Mesodermal cell (in vitro differentiated cells): ENCODE data around the gene LYZL2. TPM values are rescaled to one million over a fixed set of nuclear protein-coding genes. Genes with fewer than 3 reads are reported as not detected.
"Not testable (repeated sequence)": the region's sequence is repeated elsewhere in the genome, so short reads cannot be mapped to it uniquely, and the experiment has no call there.

Experiments used
- H3K27ac ChIP-seq: 2 replicates; pipeline ENCODE4 v1.7.0; 2013; ENCODE audit warnings: mild to moderate bottlenecking, low read depth, low read length, moderate library complexity; ENCODE audit not compliant: severe bottlenecking
- H3K36me3 ChIP-seq: 2 replicates; pipeline ENCODE4 v1.7.1; 2013; ENCODE audit warnings: mild to moderate bottlenecking, low read length, moderate library complexity; ENCODE audit not compliant: control insufficient read depth, insufficient read depth
- H3K4me1 ChIP-seq: one replicate; pipeline ENCODE4 v1.7.1; 2013; ENCODE audit warnings: mild to moderate bottlenecking, low read length; ENCODE audit not compliant: insufficient read depth, control insufficient read depth, poor library complexity, severe bottlenecking
- H3K4me3 ChIP-seq: 2 replicates; pipeline ENCODE4 v1.7.0; 2013; ENCODE audit warnings: low read length, control low read depth, mild to moderate bottlenecking; ENCODE audit not compliant: insufficient read depth, poor library complexity, severe bottlenecking; ENCODE audit errors: extremely low read depth
- H3K9me3 ChIP-seq: 2 replicates; pipeline ENCODE4 v1.7.1; 2013; ENCODE audit warnings: mild to moderate bottlenecking, low read length, moderate library complexity; ENCODE audit not compliant: control insufficient read depth
- WGBS, 2 experiments: methylation state at CpG; one replicate each; pipeline ENCODE4 v1.1.5; 2013; ENCODE audit warnings: missing lambda C conversion rate in 2 of 2; ENCODE audit not compliant: insufficient coverage in 2 of 2; 5-methylcytosine and 5-hydroxymethylcytosine counted together
- polyA plus RNA-seq, 2 experiments: library from polyadenylated mRNA; stranded (reverse); fragments of 50-300 nt; gene quantifications; one replicate each; pipeline ENCODE4 v1.2.3, GENCODE V29; 2013

The LYZL2 gene
- not detected for polyA plus RNA-seq (2013, experiment 1 of 2)
- not detected for polyA plus RNA-seq (2013, experiment 2 of 2)

DNA sequence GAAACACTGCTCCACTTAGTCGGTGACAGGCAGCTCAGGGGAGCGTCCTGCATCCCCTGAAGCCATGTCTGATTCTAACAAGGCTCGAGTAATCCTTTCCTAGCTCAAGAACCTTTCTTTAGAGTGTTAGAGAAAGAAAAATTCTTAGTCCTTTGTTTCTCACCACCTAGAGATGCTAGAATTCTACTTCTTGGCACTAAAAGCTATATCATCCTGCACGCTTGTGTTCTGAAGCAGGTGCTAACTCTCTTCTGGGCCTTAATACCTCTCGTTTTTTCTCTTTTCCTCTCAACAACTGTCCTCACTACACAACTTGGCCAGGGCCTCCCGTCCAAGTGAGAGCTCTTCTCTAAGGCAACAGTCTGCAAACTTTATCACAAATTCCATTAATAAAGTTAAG lies at the start of gene LYZL2:
LYZL2 (minus strand) TSS at position 101 of the 400 bp plus-strand sequence. CDS start 2,838 bp downstream, outside the sequence.
- Histone ChIP-seq H3K27ac (no peak within 1 kb of the TSS), H3K36me3 (no peaks in the 10 kb centered on the region), H3K4me3 (no peak within 1 kb of the TSS), H3K9me3 (no peaks in the 10 kb centered on the region), H3K4me1 (no peaks in the 10 kb centered on the region)
- 92 to 97% methylated on average over 4 to 5 of the region's 6 CpGs for WGBS, 2 experiments

DNA sequence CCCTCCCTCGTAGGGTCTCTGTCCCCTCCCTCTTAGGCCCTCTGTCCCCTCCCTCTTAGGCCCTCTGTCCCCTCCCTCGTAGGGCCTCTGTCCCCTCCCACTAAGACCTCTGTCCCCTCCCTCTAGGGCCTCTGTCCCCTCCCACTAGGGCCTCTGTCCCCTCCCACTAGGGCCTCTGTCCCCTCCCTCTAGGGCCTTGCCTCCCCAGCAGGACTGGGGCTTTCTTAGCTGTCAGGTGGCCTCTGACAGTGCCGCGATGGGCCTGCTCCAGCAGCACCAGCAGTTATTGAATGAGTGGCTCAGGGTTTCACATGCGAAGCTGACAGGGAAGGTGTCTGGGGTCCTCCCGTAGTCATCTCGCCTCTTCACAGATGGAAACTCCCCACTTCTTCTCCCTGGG lies 48.1 kb upstream of the LYZL2 start:
- WGBS, 2 experiments, result no CpG with 5 or more reads among the region's 7 CpGs
- not testable (repeated sequence) for H3K4me3 ChIP-seq, H3K36me3 ChIP-seq, H3K27ac ChIP-seq, H3K4me1 ChIP-seq, H3K9me3 ChIP-seq

DNA sequence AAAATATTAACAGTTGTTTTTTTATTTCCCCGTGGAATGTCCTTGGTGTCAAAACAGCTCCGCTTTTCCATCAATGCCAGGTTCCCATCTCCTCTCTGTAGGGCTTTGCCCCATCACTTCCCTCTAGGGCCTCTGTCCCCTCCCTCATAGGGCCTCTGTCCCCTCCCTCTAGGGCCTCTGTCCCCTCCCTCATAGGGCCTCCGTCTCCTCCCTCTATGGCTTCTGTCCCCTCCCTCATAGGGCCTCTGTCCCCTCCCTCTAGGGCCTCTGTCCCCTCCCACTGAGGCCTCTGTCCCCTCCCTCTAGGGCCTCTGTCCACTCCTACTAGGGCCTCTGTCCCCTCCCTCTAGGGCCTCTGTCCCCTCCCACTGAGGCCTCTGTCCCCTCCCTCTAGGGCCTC lies 47.6 kb upstream of the LYZL2 start:
- WGBS, 2 experiments, result 92 to 100% methylated on average over 2 of the region's 3 CpGs
- H3K27ac ChIP-seq, H3K9me3 ChIP-seq: not testable (repeated sequence)

GRCh38 chr10:30675791-30676718 lies 46.5 kb upstream of the LYZL2 start:
- Histone ChIP-seq H3K27ac (no peak overlapping the region), H3K4me1 (no peaks in the 10 kb centered on the region), H3K4me3 (no peak overlapping the region), H3K36me3 (no peaks in the 10 kb centered on the region), H3K9me3 (no peaks in the 10 kb centered on the region)
- WGBS, 2 experiments, result 86 to 89% methylated on average over 8 to 11 of the region's 13 CpGs

More for the DNA sequence above, 47.6 kb upstream of the LYZL2 start:
- H3K4me1 ChIP-seq, H3K4me3 ChIP-seq, H3K36me3 ChIP-seq: not testable (repeated sequence)

- WGBS, 2 experiments, result 80 to 92% methylated on average over 5 to 6 of the region's 6 CpGs
- Histone ChIP-seq H3K36me3 (no peaks in the 10 kb centered on the region), H3K4me1 (no peaks in the 10 kb centered on the region)
These were observed 45.2 kb upstream of the LYZL2 start for GRCh38 chr10:30674796-30675195.

GRCh38 chr10:30673262-30673661 lies 43.7 kb upstream of the LYZL2 start:
- H3K27ac ChIP-seq, H3K4me1 ChIP-seq, H3K4me3 ChIP-seq, H3K36me3 ChIP-seq, H3K9me3 ChIP-seq: not testable (repeated sequence)
- no CpG with 5 or more reads among the region's 13 CpGs for WGBS, 2 experiments

More at GRCh38 chr10:30674796-30675195, 45.2 kb upstream of the LYZL2 start:
- Histone ChIP-seq H3K9me3 (no peaks in the 10 kb centered on the region), H3K27ac (no peak overlapping the region), H3K4me3 (no peak overlapping the region)

DNA sequence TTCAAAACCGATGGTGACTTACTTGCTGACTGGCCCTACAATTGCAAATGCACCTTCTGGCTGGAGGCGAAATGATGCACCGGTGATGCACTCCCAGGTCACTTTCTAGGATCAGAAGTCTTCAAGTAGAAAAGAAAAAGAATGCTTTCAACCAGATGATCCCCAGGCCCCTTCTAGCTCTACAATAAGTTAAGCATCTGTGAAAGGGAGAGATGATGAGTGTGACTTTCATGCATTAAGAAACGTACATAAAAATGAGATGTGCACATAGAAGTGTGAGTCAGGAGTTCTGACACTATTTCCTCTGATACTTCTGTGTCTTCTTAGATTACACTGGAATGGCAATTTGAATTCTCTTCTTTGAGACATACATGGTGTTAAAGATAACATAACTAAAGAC lies 42.8 kb upstream of the LYZL2 start:
- H3K4me3 ChIP-seq, H3K9me3 ChIP-seq, H3K27ac ChIP-seq, H3K4me1 ChIP-seq, H3K36me3 ChIP-seq: not testable (repeated sequence)
- WGBS, 2 experiments, result 85 to 100% methylated on average over 1 to 3 of the region's 4 CpGs

DNA sequence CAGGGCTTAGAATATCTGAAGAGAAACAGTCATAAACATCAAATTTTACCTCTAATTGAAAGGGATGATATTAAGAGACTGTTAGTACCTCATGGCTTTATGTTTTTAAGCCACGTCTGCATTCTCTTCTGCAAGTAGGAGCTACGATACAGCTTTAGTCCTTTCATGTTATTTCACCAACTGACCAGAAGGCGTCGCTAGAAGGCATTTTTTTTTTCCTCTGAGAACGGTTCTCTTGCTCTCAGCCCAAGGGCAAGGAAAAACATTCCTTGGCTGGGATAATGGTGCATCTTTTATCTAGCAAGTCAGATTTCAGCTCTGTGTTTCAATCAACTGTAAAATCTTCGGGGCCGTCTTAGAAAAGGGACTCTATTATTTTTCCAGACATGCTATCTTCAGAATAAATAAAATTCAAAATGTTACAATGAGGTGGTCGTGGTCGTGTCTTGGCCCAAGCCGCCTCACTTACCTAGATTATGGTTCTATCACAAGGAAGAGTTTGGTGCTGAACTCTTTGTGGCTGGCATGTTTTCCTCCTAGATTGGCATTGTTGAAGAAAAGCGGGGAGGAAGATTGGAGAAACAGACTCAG lies 41.6 kb upstream of the LYZL2 start:
- Histone ChIP-seq H3K9me3 (no peaks in the 10 kb centered on the region), H3K36me3 (no peaks in the 10 kb centered on the region), H3K4me1 (no peaks in the 10 kb centered on the region), H3K4me3 (no peak overlapping the region), H3K27ac (no peak overlapping the region)
- 42 to 88% methylated on average over 1 to 6 of the region's 11 CpGs for WGBS, 2 experiments

- not testable (repeated sequence) for H3K9me3 ChIP-seq, H3K4me3 ChIP-seq, H3K4me1 ChIP-seq, H3K36me3 ChIP-seq, H3K27ac ChIP-seq
- WGBS, 2 experiments, result 94 to 97% methylated on average over 9 to 10 of the region's 11 CpGs
These were observed 38.4 kb upstream of the LYZL2 start for GRCh38 chr10:30667982-30668381.

DNA sequence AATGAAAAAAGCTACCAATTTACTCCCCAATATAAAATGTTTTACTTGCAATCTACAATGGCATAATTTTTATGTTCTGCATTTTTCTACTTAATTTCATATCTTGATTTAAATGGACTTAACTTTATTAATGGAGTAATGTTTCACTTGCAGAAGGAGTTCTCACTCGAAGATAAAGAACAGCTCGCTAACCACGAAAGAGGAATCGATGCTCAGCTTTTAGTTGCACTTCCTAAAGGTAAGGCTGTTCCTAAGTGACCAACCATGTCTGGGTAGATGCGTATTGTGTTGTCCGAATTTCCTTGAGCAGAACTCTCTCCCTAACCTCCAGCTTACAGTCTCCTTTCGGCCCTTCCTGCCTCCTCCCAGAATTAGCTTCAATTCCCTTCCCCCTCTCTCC lies 33.9 kb upstream of the LYZL2 start:
- no CpG with 5 or more reads among the region's 7 CpGs for WGBS, 2 experiments
- not testable (repeated sequence) for H3K4me3 ChIP-seq, H3K9me3 ChIP-seq, H3K36me3 ChIP-seq, H3K27ac ChIP-seq, H3K4me1 ChIP-seq

GRCh38 chr10:30662814-30663213 lies 33.3 kb upstream of the LYZL2 start:
- 60% methylated on average over 1 of the region's 6 CpGs; no CpG with 5 or more reads in 1 of the 2 experiments for WGBS, 2 experiments
- Histone ChIP-seq H3K36me3 (no peaks in the 10 kb centered on the region), H3K4me1 (no peaks in the 10 kb centered on the region), H3K4me3 (no peak overlapping the region), H3K27ac (no peak overlapping the region), H3K9me3 (no peaks in the 10 kb centered on the region)
